Measurements from ENCODE around the gene SIDT2.

DNA sequence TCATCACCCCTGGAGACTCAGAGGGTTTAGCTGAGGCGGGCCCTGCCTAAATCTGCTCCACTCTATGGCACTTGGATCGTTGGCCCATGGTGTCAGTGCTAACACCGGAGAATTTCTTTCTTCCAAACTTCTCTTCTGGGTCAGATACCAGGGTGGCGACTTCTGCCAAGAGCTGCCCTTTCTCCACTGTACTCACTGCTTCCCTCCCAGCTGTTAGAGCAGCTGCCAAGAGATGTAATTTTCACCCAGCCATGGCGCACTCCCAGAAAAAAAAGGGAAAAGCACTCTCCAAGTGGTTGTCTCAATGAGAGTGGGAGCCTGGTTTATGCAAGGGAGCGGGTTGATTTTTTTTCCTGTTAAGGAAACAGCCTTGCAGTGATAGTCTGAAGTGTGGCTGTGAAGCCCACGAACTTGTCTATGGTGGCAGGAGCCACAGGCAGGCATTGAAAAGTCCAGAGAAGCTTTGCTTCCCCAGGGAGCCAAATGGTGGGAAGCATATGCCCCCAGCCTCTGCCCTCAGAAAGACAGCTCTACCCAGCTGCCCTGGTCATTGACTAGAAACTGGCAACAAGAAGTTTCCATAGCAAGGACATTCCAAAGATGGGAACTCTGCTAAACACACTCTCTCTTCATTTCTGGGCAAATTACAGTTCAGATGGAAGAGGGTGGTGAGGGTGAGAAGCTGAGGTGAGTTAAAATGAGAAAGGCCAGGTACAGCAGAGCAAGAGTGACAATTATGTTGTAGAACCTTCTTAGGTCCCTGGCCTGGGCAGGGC lies 42.6 kb downstream of the SIDT2 start:
- TF ChIP-seq, protein P1, sequence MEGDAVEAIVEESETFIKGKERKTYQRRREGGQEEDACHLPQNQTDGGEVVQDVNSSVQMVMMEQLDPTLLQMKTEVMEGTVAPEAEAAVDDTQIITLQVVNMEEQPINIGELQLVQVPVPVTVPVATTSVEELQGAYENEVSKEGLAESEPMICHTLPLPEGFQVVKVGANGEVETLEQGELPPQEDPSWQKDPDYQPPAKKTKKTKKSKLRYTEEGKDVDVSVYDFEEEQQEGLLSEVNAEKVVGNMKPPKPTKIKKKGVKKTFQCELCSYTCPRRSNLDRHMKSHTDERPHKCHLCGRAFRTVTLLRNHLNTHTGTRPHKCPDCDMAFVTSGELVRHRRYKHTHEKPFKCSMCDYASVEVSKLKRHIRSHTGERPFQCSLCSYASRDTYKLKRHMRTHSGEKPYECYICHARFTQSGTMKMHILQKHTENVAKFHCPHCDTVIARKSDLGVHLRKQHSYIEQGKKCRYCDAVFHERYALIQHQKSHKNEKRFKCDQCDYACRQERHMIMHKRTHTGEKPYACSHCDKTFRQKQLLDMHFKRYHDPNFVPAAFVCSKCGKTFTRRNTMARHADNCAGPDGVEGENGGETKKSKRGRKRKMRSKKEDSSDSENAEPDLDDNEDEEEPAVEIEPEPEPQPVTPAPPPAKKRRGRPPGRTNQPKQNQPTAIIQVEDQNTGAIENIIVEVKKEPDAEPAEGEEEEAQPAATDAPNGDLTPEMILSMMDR (IDR thresholded peaks at IDR 0.05; ENCODE audit: low read length): no peak
- TF ChIP-seq EZH2 (optimal IDR thresholded peaks at IDR 0.05; ENCODE audit: low read depth, low read length) (no peak), EZH2phosphoT487 (IDR thresholded peaks at IDR 0.05; ENCODE audit: low read length) (no peak)

Data from MM.1S (cell line).